ENCODE results near the gene NQO2.

- no peak for TF ChIP-seq GATA2 (IDR thresholded peaks at IDR 0.05; ENCODE audit: low read depth, low read length)
- no peak for TF ChIP-seq GATA3 (IDR thresholded peaks at IDR 0.05; ENCODE audit: low read depth, low read length)
Measured at GRCh38 chr6:2969549-2969948, 30.1 kb upstream of the NQO2 start.

All from SH-SY5Y (cell line).